GM19023 (cell line): ENCODE data around the gene ADORA2B.
"Not testable (repeated sequence)": the region's sequence is repeated elsewhere in the genome, so short reads cannot be mapped to it uniquely, and the experiment has no call there.

Experiments used
- ATAC-seq: cut with Tn5 transposase; IDR thresholded peaks from one replicate; pipeline ENCODE4 v1.9.1; 2021; ENCODE audit warnings: mild to moderate bottlenecking, moderate library complexity; ENCODE audit not compliant: unreplicated experiment

ADORA2B gene

DNA sequence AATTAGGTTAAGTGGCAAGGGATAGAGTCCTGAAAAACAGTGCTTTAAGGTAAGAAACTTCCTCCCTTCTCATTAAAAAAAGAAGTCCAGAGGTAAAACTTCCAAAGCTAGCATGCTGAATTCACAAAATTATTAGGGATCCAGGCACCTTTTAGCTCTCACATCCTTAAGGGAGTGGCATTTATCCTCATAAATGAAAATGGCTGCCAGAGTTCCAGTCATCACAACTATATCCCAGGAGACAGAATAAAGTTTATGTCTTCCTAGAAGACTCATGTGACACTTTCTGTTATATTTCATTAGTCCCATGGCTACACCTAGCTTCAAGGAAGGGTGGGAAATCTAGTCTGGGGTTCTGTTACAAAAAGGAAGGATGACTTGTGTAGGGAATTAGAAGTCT is 23.3 kb upstream of the ADORA2B start:
- no peak for ATAC-seq

DNA sequence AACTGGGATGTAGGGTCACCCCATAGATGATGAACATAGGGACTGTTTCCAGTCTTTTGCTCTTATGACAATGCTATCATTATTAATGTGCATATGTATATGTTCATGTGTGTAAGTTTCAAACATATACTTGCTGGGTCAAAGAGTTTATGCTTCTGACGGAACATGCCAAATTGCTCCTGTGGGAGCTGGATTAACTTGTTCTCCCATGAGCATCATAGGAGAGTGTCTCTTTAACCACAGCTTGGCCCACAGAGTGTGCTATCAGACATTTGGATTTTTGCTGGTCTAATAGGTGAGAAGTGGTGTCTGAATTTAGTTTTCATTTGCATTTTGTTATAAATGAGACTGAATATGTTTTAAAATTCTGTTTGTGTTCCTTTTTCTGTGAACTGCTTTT is 22.3 kb upstream of the ADORA2B start:
- ATAC-seq: no peak

DNA sequence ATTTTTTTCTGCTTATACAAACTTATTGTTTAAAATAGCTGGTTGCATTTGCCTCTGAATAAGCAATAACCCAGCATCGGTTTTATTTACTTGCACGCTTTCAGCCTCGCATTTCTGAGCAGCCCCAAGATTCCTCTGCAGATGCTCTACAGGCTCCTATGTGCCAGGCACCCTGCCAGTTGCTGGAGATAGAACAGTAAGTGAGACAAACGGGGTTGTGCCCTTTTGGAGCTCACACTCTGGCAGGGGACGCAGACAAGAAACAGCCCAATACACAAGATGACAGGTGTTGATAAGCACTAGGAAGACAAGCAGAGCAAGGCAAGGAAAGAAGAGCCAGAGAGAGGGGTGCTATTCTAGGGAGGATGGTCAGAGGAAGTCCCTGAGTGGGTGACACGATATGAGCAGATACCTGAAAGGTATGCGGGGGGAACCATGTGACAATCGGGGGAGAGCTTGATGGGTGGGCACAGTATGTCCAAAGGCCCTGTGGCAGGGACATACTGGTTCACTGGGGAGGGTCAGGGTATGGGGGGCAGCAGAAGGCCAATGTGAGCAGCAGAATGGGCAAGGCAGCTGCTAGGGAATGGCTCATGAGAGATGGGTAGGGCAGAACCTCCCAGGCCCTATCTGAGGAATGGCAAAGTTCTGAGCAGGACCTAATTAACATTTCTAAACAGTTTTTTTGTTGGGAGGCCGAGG is 18.7 kb upstream of the ADORA2B start:
- ATAC-seq: no peak

DNA sequence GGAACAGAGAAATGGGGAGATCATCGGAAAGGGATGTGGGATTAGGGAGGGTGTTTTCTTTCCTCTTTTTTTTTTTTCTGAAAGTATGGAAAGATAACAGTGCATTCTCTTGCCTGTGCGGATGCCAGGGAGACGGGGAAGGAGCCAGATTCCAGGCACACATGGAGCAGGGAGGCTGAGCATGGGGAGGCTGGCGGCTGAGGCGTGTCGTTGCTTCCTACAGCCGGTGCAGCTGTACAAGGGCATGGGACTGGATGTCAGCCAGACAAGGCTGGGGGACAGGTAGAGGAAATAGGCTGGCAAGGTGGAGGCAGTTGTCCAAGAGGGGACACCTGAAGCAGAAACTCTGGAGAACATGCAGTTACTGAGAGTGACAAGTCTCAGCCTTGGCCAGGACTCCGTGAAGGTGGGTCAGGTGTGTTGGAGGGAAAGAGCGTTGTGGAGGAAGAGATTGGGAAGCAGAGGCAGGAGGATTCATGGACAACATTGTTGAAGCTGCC is 16.6 kb upstream of the ADORA2B start:
- no peak for ATAC-seq

DNA sequence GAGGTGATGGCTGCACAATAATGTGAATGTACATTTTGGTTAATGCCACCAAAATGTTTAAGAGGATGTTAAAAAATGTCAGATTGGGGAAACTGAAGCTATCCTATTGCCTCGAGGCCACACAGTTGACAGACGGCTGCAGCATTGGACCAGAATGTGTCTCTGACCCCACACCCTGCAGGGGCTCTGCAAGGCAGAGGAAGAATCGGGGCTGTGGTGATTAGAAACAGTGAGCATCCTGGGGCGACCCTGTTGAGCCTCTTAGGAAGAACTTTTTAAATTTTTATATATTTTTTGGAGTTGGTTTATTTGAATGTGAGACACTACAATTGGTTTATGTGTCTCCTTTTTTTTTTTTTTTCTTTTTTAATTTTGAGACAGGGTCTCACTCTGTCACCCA is 15.0 kb upstream of the ADORA2B start:
- ATAC-seq: no peak

DNA sequence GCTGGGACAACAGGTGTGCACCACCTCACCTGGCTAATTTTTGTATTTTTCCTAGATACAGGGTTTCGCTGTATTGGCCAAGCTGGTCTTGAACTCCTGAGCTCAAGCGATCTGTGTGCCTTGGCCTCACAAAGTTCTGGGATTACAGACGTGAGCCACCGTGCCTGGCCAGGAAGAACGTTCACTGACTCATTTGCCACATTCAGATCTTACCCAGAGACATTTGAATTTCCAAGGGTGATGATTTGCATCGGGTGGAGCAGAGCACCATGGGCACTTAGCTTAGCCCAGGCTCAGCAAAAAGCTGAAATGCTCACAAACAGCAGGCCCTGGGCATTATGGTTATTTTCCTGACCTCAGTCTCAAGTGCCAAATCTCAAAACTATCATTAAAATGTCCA is 14.5 kb upstream of the ADORA2B start:
- no peak for ATAC-seq

DNA sequence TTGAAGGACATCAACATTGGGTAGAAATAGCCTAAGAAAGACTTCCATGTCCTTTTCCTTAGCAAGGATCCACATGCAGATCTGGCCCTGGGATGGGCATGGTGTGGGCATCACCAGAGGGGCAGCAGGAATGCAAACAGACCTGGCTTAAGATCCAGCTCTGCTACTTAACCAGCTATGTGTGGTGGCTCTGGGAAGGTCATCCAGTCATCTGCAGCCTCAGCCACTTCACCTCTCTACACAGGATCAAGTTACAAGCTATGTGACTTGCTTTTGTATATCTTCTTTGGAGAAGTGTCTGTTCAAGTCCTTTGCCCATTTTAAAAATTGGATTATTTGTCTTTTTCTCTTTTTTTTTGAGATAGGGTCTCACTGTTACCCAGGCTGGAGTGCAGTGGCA is 13.5 kb upstream of the ADORA2B start:
- no peak for ATAC-seq

DNA sequence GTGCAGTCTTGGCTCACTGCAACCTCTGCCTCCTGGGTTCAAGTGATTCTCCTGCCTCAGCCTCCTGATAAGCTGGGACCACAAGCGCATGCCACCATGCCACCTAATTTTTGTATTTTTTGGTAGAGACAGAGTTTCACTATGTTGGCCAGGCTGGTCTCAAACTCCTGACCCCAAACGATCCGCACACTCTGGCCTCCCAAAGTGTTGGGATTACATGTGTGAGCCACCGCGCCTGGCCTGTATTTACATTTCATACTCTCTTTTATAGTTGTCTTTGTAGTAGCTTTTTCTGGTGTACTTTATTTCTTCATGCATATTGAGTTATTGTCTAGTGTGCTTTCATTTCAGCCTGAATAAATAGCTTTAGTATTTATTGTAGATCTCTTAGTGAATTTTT is 10.1 kb upstream of the ADORA2B start:
- ATAC-seq: no peak

DNA sequence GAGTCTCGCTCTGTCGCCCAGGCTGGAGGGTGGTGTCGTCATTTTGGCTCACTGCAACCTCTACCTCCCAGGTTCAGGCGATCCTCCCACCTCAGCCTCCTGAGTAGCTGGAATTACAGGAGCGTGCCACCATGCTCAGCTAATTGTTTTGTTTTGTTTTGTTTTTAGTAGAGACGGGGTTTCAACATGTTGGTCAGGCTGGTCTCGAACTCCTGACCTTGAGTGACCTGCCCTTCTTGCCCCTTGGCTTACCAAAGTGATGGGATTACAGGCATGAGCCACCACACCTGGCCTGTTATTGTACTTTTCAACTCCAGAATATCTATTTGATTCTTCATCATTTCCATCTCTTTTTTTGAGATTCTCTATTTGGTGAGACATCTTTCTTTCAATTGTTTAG is 9.0 kb upstream of the ADORA2B start:
- ATAC-seq: no peak

DNA sequence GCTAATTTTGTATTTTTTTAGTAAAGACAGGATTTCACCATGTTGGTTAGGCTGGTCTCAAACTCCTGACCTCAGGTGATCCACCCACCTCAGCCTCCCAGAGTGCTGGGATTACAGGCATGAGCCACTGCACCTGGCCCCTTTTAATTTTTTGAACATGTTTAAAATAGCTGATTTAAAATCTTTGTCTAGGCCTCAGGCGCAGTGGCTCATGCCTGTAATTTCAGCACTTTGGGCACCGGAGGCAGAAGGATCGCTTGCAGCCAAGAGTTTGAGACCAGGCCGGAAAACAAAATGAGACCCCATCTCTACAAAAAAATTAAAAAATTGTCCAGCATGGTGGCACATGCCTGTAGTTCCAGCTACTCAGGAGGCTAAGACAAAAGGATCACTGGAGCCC is 8.4 kb upstream of the ADORA2B start:
- ATAC-seq: not testable (repeated sequence)

DNA sequence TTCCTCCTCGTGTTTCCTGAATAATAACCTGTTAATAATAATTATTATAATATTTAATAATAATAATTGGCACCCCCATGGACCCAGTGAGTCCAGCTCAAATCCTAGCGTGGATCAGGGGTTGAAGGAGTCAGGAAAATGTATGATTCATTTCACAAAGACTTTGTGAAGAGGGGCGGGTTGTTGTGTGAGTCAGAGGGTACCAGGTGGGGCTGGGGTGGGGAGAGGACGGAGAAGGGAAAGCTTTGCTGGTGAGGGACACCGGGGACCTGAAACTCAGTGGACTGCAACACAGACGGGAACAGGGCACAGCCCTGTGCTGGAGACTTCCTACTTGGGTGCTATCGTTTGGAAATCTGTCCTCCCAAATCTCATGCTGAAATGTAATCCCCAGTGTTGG is 3.1 kb upstream of the ADORA2B start:
- ATAC-seq: no peak

DNA sequence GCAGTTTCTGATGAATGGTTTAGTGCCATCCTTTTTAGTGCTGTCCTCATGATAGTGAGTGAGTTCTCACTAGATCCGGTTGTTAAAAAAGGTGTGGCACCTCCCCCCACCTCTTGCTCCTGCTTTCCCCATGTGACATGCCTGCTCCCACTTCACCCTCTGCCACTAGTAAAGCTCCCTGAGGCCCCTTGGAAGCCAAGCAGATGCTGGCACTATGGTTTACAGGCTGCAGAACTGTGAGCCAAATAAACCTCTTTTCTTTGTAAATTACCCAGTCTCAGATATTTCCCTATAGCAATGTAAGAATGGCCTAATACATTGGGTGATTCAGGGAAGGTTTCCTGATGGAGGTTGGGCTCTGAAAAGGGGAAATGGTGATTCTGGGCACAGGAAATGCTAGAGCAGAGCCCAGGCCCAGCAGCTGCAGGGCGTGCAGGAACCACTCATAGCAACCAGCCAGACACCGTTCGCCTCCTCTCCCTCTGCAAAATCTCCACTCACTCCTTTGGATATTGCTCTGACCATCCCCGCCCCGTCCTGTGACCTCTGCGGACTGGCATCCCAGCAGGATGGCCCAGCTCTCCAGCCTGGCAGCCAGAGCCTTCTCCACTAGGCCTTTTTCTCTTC is 2.6 kb upstream of the ADORA2B start:
- no peak for ATAC-seq

DNA sequence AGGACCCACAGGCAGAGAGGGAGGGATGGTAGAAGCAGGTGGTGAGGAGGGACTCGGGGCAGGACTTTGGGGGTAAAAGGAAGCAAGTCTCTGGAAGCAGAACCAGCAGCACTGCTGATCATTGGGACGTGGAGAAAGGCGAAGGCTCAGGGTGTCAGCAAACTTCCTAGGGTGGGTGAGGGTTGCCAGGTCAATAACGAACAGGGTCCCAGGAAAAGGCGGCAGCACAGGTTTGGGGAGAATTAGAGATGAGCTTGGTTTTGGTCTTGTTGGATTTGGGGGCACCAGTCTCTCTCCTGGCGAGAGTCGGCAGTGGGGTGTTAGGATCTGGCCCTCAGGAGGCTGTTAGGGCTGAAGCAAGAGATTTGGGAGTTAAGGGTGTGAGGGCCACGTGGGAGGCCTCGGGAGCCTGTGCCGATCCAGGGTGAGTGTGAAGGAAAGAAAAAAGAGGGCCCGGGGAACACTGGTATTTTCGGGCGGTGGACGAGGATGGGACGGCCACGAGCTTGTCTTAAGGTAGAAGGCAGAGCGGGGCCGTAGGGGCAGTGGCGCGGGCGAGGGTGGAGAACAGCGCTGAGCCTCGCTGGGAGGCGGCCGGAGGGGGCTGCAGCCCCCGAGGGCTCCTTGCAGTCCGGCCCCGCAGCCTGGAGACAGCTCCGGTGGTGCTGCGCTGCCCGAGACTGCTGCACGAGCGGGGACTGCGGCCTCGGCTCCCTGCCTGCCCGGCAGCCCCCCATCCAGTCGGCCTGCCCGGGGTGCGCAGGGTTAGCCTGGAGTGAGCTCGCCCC is 765 bp upstream of the ADORA2B start:
- no peak for ATAC-seq

DNA sequence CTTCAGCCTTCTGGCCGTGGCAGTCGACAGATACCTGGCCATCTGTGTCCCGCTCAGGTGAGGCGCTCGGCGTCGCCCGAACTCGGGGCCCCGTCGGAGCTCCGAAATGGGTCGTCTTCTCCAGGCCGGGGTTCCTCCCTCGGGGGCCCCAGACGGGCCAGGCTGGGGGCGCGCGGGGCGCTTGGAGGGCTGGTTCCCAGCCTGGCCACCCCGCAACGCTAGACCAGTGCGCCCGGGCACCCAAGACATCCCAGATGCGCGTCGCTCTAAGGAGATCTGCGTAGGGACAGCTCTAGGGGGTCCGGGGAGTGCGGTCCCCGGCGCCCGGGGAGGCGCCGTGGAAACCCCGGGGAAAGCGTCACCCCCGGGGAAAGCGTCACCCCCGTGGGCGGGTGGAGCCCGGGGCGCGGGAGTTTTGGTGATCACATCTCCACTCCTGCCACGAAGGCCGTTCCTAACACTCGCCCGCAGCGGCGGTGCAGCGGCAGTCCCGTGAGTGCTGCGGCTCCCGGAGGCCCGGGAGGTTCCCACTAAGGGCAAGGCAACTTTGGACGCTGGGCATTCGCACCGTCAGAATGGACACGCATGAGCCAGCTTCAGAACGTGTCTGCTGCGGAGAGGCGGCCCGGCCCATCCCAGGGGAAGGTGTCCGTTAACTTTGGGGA is 729 bp downstream of the ADORA2B start:
- no peak for ATAC-seq

DNA sequence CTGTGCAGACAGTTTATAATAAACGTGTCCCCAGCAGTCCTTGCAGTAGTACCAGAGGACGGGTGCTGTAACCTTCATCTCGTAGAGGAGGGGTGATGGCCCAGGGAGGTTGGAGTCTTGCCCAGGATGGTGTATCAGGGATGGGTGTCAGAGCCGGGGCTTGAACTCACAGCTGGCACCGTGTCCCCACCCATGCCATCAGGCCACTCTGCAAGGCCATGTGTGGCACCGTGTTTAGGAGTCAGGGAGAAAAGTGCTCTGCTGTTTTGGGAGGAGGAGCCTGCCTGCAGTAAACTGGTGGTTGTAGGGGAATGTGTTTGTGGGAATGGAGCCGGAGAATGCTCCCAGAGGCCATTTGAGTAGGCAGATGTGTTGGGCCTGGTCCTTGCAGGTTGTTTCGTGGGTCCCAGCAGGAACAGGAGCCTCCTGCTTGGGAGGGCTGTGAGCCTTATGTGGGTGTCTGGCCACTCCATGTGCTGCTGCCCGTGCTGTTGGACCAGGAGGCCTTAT is 1.7 kb downstream of the ADORA2B start:
- ATAC-seq: no peak

DNA sequence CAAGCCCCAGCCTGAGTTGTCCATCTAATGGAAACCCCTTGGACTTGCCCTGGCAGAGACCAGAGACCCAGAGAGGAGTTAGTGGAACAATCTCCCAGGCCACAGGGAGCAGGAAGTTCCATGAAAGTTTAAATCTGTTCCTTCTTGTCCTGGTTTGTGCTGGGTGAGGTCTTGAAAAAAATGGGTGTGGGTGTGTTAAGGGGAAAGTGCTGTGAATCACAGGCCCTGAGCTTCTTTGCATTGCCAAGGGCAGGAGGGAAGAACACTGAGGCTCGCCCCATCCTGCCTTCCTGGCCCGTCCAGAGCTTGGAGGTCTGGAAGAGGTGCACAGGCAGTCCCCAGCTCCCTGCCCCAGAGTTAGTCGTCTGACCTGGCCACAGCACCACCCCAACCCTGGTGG is 2.3 kb downstream of the ADORA2B start:
- no peak for ATAC-seq

DNA sequence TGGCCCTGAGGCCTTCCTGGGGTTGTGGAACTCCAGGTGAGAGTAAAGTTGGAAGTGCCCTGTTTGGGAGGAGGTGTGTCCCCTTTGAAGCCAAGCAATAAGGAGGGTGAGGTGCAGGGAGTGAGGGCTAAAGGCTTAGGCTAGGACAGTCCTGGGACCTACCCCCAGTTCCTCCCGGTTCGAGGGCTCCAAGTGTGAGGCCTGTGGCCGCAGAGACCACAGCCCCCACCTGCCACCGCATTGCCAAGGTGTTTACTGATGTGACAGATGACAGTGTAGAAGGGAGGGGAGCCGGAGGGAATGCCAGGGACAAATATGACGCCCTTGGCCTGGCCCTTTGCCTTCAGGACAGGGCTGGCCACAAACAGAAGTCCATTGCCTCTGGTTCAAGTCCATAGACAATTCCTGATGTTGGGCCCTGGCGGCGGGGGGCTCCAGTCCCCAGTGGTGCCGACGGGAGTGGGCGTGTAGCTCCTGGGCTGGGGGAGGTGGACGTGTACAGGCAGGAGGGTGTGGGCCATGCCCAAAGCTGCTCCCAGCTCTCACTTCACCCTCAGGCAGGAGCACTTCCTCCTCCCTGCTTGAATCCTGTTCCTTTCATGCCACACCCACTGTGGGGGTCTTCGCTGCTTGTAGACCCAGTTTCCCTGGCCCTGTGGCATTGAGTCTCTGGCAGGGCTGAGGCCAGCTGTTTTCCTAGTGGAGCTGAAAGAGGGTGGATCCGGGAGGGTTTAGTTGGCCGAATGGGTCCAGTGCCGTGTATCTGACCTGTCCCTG is 3.2 kb downstream of the ADORA2B start:
- ATAC-seq: no peak

DNA sequence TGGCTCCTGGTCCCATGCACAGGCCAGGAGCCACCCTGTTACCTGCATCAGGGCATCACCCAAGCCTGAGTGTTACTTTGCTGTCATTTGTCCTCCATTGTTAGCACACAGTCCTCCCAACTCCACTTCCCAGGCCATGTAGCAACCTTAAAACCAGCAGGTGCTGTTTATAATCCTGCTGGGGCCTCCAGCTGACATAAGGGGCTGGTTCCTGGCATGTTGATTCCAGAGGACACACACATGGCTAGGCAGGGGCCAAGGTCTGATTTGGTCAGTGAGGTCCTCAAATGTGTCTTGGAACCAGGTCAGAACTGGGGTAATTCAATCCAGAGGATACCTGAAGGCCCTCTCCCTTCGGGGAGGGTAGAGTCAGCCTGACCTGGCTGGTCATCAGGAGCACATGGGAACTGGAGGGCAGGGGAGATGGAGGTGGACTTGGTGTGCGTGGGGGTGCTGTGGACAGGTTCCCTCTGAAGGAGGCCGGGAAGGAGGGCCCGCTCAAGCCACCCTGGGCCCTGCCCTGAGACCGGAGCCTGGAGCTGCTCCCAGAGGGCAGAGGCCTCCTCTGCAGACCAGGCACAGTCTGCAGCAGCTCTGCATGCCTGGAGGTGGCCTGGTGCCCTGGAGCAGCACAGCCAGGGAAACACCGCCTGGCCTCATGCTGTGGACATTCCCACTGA is 6.6 kb downstream of the ADORA2B start:
- no peak for ATAC-seq

DNA sequence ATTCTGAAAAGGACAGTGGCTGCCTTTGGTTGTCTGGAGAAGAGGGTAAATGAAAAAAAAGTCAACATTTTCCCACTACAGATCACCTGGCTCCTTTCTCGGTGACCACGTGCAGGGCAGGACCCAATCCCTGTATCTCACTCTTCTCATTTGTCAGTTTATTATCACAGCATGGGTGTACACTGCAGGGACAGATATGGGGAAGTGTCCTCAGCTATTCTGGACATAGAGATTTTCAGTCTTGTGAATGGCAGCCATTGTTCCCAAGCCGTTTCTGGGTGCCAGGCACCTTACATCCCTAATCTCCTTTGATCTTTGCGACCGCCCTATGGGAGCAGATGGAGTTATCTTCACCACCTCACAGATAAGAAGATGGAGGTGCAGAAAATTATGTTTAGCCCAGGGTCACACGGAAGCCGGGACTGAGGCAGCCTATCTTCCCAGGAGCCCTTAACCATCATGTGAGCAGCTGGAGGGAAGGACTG is 7.2 kb downstream of the ADORA2B start:
- ATAC-seq: no peak
